ENCODE data around the gene C5AR2.

- TF ChIP-seq CTCF (IDR thresholded peaks at IDR 0.05; ENCODE audit: poor library complexity, severe bottlenecking), result no peak
- TF ChIP-seq EZH2 (IDR thresholded peaks at IDR 0.05; ENCODE audit: borderline replicate concordance, insufficient read depth, low read length, poor library complexity, severe bottlenecking), result no peak
- TF ChIP-seq POLR2AphosphoS5 (IDR thresholded peaks at IDR 0.05), result no peak
- no peak for TF ChIP-seq SMC3 (conservative IDR thresholded peaks at IDR 0.05; ENCODE audit: poor library complexity)
These were observed 18.7 kb downstream of the C5AR2 start for GRCh38 chr19:47350630-47351029.
